GM19023 (cell line): Measurements from ENCODE around the gene GON4L.
"Not testable (repeated sequence)": the region's sequence is repeated elsewhere in the genome, so short reads cannot be mapped to it uniquely, and the experiment has no call there.

Experiments
- ATAC-seq: cut with Tn5 transposase; IDR thresholded peaks from one replicate; pipeline ENCODE4 v1.9.1; 2021; ENCODE audit warnings: mild to moderate bottlenecking, moderate library complexity; ENCODE audit not compliant: unreplicated experiment

Gene GON4L

GRCh38 chr1:155856975-155857930, at the start of gene GON4L:
Gene GON4L (minus strand): TSS chr1:155857214. CDS start chr1:155853780, 3,434 bp downstream.
- peak; percentile 56 for ATAC-seq

DNA sequence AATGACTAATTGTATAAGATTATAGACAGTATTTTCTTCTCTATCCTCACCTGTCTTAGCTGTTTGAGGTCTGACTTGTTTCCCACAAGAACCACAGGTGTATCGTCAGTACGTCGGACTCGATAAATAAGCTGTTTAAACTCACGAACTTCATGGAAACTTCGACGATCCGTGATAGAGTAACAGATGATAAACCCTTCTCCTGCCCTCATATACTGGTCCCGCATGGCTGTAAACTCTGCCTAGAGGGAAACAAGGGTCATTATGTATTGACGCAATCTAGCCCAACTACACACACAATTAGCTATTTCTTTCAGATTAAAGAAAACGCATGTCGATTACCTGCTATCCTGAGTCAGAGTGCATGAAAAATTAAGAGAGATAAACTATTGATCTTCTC, 47.2 kb upstream of the GON4L start:
- no peak for ATAC-seq

DNA sequence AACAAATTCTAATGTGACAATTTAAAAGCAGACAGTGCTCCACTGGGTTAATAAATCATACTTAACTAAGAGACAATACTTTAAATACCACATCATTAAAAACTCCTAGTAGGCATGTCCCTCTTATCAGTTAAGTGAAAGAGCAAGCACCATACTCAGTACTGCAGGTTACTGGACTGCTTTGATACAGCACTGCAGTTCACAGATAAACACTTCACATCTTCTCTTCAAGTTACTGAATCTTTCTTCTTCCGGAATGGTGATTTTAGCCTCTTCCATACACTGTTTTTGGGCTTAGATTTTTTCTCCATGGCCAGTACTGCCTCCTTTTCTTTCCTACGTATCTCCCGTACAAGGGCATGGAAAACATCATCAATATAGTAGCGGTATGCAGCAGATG, 43.1 kb upstream of the GON4L start:
- ATAC-seq, result no peak

DNA sequence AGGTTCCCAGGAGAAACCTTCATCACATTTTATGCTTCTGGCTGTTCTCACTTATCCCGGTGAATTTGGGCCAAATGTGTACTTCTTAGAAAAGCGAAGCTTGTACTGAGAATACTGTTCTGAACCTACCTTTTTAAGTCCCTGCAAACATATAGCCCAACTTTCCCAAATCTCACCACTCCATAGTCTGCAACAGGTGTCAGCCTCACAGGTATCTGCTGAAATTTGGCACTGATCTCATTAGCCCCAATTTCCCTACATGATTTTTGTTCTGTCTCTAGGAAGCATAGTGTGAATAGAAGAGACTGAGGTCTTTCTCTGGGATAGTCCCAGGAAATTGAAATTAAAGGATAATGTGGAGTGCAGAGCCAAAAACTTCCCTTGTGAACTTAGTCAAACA, 42.7 kb upstream of the GON4L start:
- ATAC-seq, result no peak

DNA sequence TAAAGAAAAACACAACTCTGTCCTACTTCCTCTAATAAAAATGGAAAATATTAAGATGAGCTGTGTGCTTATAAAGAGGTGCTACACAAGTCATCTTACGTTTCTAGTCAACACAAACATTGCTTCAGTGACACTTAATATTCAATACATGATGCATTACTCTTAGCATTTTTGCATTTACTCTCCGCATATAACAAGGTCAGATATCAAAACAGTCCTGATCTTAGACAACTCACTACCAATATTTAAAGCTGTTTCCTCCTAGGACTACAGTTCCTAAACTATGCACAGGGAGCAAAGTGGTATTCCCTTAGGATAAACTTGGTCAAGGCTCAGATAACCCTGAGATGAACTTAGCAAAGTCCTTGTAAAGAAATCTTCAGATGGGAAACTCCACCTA, 41.9 kb upstream of the GON4L start:
- ATAC-seq, result no peak

- ATAC-seq, result no peak
Observed at GRCh38 chr1:155897746-155898145, 40.7 kb upstream of the GON4L start.

GRCh38 chr1:155896476-155896875, 39.5 kb upstream of the GON4L start:
- ATAC-seq, result not testable (repeated sequence)

GRCh38 chr1:155895617-155896016, 38.6 kb upstream of the GON4L start:
- not testable (repeated sequence) for ATAC-seq

GRCh38 chr1:155893389-155894142, 36.6 kb upstream of the GON4L start:
- no peak for ATAC-seq

DNA sequence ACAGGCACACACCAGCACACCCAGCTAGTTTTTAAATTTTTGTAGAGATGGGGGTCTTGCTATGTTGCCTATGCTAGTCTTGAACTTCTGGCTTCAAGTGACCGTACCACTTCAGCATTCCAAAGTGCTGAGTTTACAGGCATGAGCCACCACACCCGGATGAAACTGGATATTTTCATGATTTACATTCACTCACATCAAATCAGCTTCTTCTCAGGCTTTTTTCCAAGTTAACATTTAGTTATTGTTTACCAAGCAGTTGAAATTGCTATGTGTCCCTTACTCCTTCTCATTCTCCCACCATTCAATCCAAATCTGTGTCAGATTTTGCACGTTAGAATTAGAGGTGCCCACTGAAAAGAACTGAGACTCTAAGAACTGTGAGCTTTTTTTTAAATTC, 35.8 kb upstream of the GON4L start:
- no peak for ATAC-seq

GRCh38 chr1:155890251-155890650, 33.2 kb upstream of the GON4L start:
- no peak for ATAC-seq

- no peak for ATAC-seq
Observed at GRCh38 chr1:155889566-155889965, 32.6 kb upstream of the GON4L start.

GRCh38 chr1:155888481-155888880, 31.5 kb upstream of the GON4L start:
- ATAC-seq, result no peak

DNA sequence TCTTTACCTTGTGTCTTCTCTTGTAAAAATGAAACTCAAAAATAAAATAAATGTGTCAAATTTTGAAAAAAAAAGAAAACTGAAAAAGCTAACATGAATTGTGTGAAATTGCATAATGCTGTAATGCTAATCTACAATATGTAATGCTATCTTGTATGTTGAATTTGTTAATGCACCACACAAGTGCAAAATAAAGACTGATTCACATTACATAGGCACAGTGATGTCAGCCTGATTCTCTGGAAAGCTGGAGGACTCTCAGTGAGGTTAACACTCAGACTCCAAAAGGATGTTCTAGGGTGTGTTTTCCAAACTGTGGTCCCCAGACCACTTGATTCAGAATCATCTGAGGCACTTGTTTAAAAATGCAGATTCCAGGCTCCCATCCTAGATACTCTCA, 28.0 kb upstream of the GON4L start:
- no peak for ATAC-seq

DNA sequence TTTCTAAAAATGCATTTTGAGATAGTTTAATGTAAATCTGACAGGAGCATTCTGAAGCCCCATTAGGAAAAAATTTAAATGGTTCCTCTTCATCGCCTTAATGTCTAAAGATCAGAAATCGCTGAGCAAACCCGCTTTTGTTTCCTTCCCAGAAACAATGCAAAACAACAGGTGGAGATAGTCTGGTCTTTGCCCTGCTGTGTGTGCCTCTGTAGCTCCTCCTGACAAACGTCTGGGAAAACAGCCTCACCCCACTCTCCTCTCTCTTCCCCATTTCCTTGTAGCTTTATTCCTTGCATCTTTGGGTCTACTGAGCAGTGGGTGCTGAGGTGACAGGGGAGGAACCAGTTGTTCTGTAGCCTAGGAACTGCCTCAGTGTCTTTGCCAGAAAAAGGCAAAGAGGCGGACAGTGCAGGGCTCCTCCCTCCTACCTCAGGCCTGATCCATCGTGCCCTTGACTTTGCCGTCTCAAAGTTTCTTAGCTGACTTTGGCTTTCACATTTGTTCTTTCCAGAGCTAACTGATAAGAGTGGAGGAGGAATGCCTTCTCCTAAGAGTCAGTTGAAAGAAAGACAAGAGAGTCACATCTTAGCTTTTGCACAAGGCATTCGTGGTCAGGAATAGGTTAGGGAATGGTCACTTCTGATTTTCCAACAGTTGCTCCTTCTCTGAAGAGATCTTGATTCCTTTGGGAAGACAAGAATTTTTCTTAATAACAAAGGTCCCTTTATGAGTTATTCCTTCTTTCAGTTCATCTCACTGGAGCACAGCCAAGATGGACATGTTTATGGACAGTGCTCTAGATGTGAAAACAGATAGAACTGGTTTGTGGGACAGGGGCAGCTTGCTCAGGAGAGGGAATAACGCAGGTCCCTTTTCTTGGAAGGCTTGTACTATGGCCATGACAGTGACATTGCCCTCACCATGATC, 27.3 kb upstream of the GON4L start:
- no peak for ATAC-seq

GRCh38 chr1:155882766-155883165, 25.8 kb upstream of the GON4L start:
- no peak for ATAC-seq

- no peak for ATAC-seq
Observed at GRCh38 chr1:155882235-155882634, 25.2 kb upstream of the GON4L start.

- no peak for ATAC-seq
Observed at GRCh38 chr1:155880950-155881349, 23.9 kb upstream of the GON4L start.

- ATAC-seq, result no peak
Observed at GRCh38 chr1:155880251-155880650, 23.2 kb upstream of the GON4L start.

DNA sequence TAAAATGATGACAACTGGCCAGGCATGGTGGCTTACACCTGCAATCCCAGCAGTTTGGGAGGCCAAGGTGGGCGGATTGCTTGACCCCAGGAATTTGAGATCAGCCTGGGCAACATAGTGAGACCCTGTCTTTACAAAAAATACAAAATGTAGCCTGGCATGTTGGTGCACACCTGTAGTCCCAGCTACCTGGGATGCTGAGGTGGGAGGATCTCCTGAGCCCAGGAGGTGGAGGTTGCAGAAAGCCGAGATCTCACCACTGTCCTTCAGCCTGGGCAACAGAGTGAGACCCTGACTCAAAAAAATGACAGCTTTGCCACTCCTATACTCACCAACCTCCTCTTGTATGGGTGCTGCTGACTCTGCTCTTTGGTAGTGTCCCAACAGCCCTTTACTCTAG, 20.9 kb upstream of the GON4L start:
- no peak for ATAC-seq

GRCh38 chr1:155873860-155874259, 16.8 kb upstream of the GON4L start:
- no peak for ATAC-seq
